GM23248 (cell line): ENCODE data around the gene FAM240A.

ENCODE experiments used
- EZH2 ChIP-seq: fragments of 200-600 bp; sonication (generic); IDR thresholded peaks from 2 replicates; pipeline ENCODE4 v1.6.1; 2018; ENCODE audit warnings: antibody characterized with exemption, mild to moderate bottlenecking; ENCODE audit not compliant: insufficient read depth, poor library complexity, severe bottlenecking
- EZH2phosphoT487 ChIP-seq: fragments of 200-600 bp; sonication (generic); IDR thresholded peaks from 2 replicates; pipeline ENCODE4 v1.6.1; 2018; ENCODE audit warnings: antibody characterized with exemption, moderate library complexity, mild to moderate bottlenecking, low read depth; ENCODE audit not compliant: insufficient read depth

DNA sequence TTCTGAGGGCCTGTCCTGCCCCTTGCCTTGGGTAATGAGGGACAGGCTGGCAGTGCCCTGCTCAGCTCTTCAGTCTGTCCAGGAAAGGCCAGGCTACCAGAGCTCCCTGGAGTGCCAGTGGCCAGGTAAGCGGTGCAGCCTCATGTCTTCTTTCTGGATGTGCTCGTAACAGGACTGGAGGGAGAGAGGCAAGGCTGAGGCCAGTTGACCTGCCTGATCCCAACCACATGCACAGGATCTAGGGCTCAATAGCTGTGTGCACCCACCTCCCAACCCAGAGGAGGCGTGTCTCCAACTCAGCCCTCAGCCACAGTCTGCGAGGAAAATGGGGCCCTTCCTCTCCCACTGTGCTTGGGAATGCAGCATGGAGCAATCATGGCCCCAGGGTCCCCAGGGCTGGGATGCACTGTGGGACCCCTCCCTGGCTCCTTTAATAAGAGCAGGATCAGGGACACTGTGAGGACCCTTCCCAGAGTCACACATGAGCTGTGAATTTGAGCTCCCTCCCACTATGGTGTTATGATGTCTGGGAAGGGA, 58.6 kb downstream of the FAM240A start:
- TF ChIP-seq EZH2 (no peak), EZH2phosphoT487 (no peak)
